GM21576 (cell line): Measurements from ENCODE around the gene NRN1L.

Experiments
- ATAC-seq: cut with Tn5 transposase; IDR thresholded peaks from one replicate; pipeline ENCODE4 v1.9.1; 2021; ENCODE audit warnings: mild to moderate bottlenecking, moderate library complexity; ENCODE audit not compliant: unreplicated experiment

Gene NRN1L

GRCh38 chr16:67934306-67935100 lies 49.8 kb downstream of the NRN1L start:
- no peak for ATAC-seq

- ATAC-seq = no peak
These were observed 50.4 kb downstream of the NRN1L start for GRCh38 chr16:67935101-67935401.

- ATAC-seq = peak; percentile 85
These were observed 50.9 kb downstream of the NRN1L start for GRCh38 chr16:67935402-67936123.
